ENCODE measurements around the gene ENO2. TPM values are rescaled to one million over a fixed set of nuclear protein-coding genes. Genes with fewer than 3 reads are reported as not detected.

The ENO2 gene
- total RNA-seq, 1 experiment from 2014 or later, result 166 TPM

DNA sequence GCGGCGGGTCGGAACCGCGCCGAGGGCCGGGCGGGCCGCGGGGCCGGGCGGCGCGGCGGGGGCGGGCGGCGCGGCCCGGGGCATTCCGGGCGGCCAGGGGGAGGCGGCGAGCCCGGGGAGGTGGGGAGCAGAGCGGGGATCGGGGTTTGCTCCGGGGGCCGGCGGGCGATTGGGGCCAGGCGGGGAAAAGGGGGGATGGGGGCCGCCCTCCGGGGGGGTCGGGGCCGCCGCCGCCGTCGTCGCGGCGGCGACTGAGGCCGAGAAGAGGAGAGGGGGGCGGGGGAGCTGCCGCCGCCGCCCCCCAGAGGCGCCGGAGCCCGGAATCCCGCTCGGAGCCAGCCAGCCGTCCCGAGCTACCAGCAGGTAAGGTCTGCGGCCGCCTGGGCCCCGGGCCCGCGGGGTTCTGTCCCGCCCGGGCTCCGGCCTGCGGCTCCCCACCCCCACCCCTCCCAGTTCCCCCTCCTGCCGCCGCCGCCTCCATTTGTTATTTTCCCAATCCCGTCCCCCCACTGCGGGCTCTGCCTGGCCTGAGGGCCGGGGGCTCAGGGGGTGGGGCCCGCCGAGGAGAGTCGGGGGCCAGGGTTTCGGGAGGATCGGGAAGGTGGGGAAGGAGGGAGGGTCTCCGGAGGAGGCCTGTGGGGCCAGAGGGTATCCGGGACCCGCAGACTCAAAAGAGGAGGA is 13.8 kb downstream of the ENO2 start:
- Histone ChIP-seq H2BK5ac (ENCODE audit: insufficient read length, low read length) (no peak overlapping the region), H2BK12ac (ENCODE audit: insufficient read length, low read depth, low read length) (no peak overlapping the region), H3K79me1 (ENCODE audit: insufficient read depth, low read depth, low read length, poor library complexity, severe bottlenecking) (no peaks in the 10 kb centered on the region), H3K4me1 (ENCODE audit: insufficient read depth, low read length) (peaks cover 3% of the 10 kb centered on the region; the same call in 1 of the 2 replicates), H3K23me2 (ENCODE audit: insufficient read length, low read depth, low read length, poor library complexity, severe bottlenecking) (peaks cover 30% of the 10 kb centered on the region), H2BK15ac (ENCODE audit: low read depth, low read length) (no peak overlapping the region), H4K5ac (ENCODE audit: insufficient read length, low read depth, low read length) (no peak overlapping the region), H2AK5ac (ENCODE audit: insufficient read length, low read length) (no peak overlapping the region), H2BK20ac (ENCODE audit: low read depth, low read length, poor library complexity, severe bottlenecking) (no peak overlapping the region), H2AFZ (ENCODE audit: low read length) (no peak overlapping the region), H3K4me2 (ENCODE audit: insufficient read depth, insufficient read length, low read length) (peak overlapping the region; percentile 74), H4K8ac (replicated peaks; ENCODE audit: insufficient read length, low read depth, low read length) (no peak overlapping the region), H3K27ac (ENCODE audit: insufficient read length, low read depth, low read length) (no peak overlapping the region), H2BK120ac (ENCODE audit: low read depth, low read length, poor library complexity, severe bottlenecking) (no peak overlapping the region), H3K18ac (ENCODE audit: insufficient read length, low read depth, low read length) (no peak overlapping the region), H3K4ac (ENCODE audit: low read depth, low read length) (no peak overlapping the region), H3K14ac (ENCODE audit: insufficient read depth, low read length) (peak overlapping the region; percentile 11), H3K56ac (ENCODE audit: insufficient read length, low read depth, low read length) (no peak overlapping the region), H4K91ac (ENCODE audit: insufficient read length, low read depth, low read length) (no peak overlapping the region), H3K9me3 (ENCODE audit: control insufficient read depth, low read depth, low read length) (no peaks in the 10 kb centered on the region), H3K23ac (ENCODE audit: insufficient read length, low read depth, low read length) (no peak overlapping the region), H4K20me1 (ENCODE audit: control insufficient read depth, insufficient read depth, insufficient read length) (no peaks in the 10 kb centered on the region), H3K27me3 (ENCODE audit: insufficient read depth, low read length) (no peaks in the 10 kb centered on the region), H3K79me2 (ENCODE audit: insufficient read depth, low read length) (peaks cover 24% of the 10 kb centered on the region; the same call in 1 of the 2 replicates), H3T11ph (ENCODE audit: low read length) (no peak overlapping the region), H3K9ac (ENCODE audit: extremely low read depth, insufficient read length, low read length) (peak overlapping the region; percentile 60)
- Mint-ChIP-seq H3K9me3 (peaks cover 0 to 2% of the 10 kb centered on the region in 2 experiments; a peak in 1 of 5 replicates), H3K27ac (peak overlapping the region; percentile 76 to 97 (median 93); a peak in 6 of 7 replicates), H3K36me3 (ENCODE audit: insufficient read depth in 1 of 3, low read depth in 3 of 3) (peaks cover 9 to 40% (median 18%) of the 10 kb centered on the region in 3 experiments; a peak in 6 of 7 replicates), H3K27me3 (ENCODE audit: low read depth) (peaks cover 1% of the 10 kb centered on the region; the same call in 1 of the 2 replicates), H3K4me3 (peak overlapping the region; percentile 96 to 98), H3K4me1 (peaks cover 61 to 65% of the 10 kb centered on the region in 2 experiments)
- TF ChIP-seq, protein P1, sequence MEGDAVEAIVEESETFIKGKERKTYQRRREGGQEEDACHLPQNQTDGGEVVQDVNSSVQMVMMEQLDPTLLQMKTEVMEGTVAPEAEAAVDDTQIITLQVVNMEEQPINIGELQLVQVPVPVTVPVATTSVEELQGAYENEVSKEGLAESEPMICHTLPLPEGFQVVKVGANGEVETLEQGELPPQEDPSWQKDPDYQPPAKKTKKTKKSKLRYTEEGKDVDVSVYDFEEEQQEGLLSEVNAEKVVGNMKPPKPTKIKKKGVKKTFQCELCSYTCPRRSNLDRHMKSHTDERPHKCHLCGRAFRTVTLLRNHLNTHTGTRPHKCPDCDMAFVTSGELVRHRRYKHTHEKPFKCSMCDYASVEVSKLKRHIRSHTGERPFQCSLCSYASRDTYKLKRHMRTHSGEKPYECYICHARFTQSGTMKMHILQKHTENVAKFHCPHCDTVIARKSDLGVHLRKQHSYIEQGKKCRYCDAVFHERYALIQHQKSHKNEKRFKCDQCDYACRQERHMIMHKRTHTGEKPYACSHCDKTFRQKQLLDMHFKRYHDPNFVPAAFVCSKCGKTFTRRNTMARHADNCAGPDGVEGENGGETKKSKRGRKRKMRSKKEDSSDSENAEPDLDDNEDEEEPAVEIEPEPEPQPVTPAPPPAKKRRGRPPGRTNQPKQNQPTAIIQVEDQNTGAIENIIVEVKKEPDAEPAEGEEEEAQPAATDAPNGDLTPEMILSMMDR (conservative IDR thresholded peaks at IDR 0.05), result no peak
- no CpG with 5 or more reads among the region's 79 CpGs for WGBS (ENCODE audit: extremely low coverage, insufficient read length, low lambda C conversion rate)
- no peak for DNase-seq

Data from H9 (cell line).